Stimulated activated CD8-positive, alpha-beta memory T cell treated with anti-CD3 and anti-CD28 coated beads, Interleukin-12 subunit alpha, Interleukin-12 subunit beta, amount 100 ng/mL, for 4 hours (primary cell): ENCODE measurements around the gene KCNA3.
"Not testable (repeated sequence)": the region's sequence is repeated elsewhere in the genome, so short reads cannot be mapped to it uniquely, and the experiment has no call there.

Experiments used
- DNase-seq: peaks from one replicate; pipeline ENCODE4 v3.0.0-alpha.2; 2020; ENCODE audit warnings: low read depth

Gene KCNA3

GRCh38 chr1:110677526-110677925 is 2.8 kb upstream of the KCNA3 start:
- no peak for DNase-seq

GRCh38 chr1:110676970-110677369 is 2.2 kb upstream of the KCNA3 start:
- no peak for DNase-seq

GRCh38 chr1:110675060-110675791 is 486 bp upstream of the KCNA3 start:
- DNase-seq, result no peak

- no peak for DNase-seq
Measured at GRCh38 chr1:110673805-110674336, 869 bp downstream of the KCNA3 start.

GRCh38 chr1:110673197-110673701 is 1.5 kb downstream of the KCNA3 start:
- no peak for DNase-seq

GRCh38 chr1:110672753-110673108 is 2.0 kb downstream of the KCNA3 start:
- DNase-seq, result no peak

GRCh38 chr1:110672001-110672752 is 2.6 kb downstream of the KCNA3 start:
- peak; percentile 43 for DNase-seq

GRCh38 chr1:110671361-110671760 is 3.4 kb downstream of the KCNA3 start:
- DNase-seq, result no peak

- DNase-seq, result no peak
Measured at GRCh38 chr1:110668549-110668948, 6.2 kb downstream of the KCNA3 start.

- no peak for DNase-seq
Measured at GRCh38 chr1:110667776-110668175, 7.0 kb downstream of the KCNA3 start.

GRCh38 chr1:110663241-110663640 is 11.5 kb downstream of the KCNA3 start:
- no peak for DNase-seq

- not testable (repeated sequence) for DNase-seq
Measured at GRCh38 chr1:110659559-110659958, 15.2 kb downstream of the KCNA3 start.

- DNase-seq, result no peak
Measured at GRCh38 chr1:110657351-110657750, 17.4 kb downstream of the KCNA3 start.

- DNase-seq, result no peak
Measured at GRCh38 chr1:110650609-110651008, 24.1 kb downstream of the KCNA3 start.

GRCh38 chr1:110648417-110648816 is 26.3 kb downstream of the KCNA3 start:
- DNase-seq, result no peak

- DNase-seq, result no peak
Measured at GRCh38 chr1:110647254-110647891, 27.4 kb downstream of the KCNA3 start.

- no peak for DNase-seq
Measured at GRCh38 chr1:110645821-110646735, 28.7 kb downstream of the KCNA3 start.

- no peak for DNase-seq
Measured at GRCh38 chr1:110645211-110645610, 29.5 kb downstream of the KCNA3 start.

GRCh38 chr1:110643879-110644472 is 30.8 kb downstream of the KCNA3 start:
- no peak for DNase-seq

- DNase-seq, result no peak
Measured at GRCh38 chr1:110639724-110640386, 34.9 kb downstream of the KCNA3 start.

- DNase-seq, result no peak
Measured at GRCh38 chr1:110638556-110638955, 36.2 kb downstream of the KCNA3 start.
